BLaER1 (cell line): ENCODE data around the gene BTD.

Experiments
- H3K27ac ChIP-seq: shearing (Covaris generic); formaldehyde crosslinking; 2 replicates; pipeline ENCODE4 v1.8.1; 2022
- H3K27me3 ChIP-seq: shearing (Covaris generic); formaldehyde crosslinking; 2 replicates; pipeline ENCODE4 v1.8.1; 2022
- H3K36me3 ChIP-seq: shearing (Covaris generic); formaldehyde crosslinking; 2 replicates; pipeline ENCODE4 v1.8.1; 2022
- H3K4me1 ChIP-seq: shearing (Covaris generic); formaldehyde crosslinking; 2 replicates; pipeline ENCODE4 v1.8.1; 2022
- H3K4me2 ChIP-seq: shearing (Covaris generic); formaldehyde crosslinking; 2 replicates; pipeline ENCODE4 v1.8.1; 2022
- H3K4me3 ChIP-seq: shearing (Covaris generic); formaldehyde crosslinking; 2 replicates; pipeline ENCODE4 v1.8.1; 2022
- H3K9ac ChIP-seq: shearing (Covaris generic); formaldehyde crosslinking; 2 replicates; pipeline ENCODE4 v1.8.1; 2022
- H3K9me3 ChIP-seq: shearing (Covaris generic); formaldehyde crosslinking; 2 replicates; pipeline ENCODE4 v1.8.1; 2022
- H4K20me1 ChIP-seq: shearing (Covaris generic); formaldehyde crosslinking; 2 replicates; pipeline ENCODE4 v1.8.1; 2022
- Cebpa-rat ChIP-seq: shearing (Covaris generic); IDR thresholded peaks from 2 replicates; pipeline ENCODE4 v1.8.1; 2022

The BTD gene

GRCh38 chr3:15634671-15635070 is 33.1 kb downstream of the BTD start:
- no peaks in the 10 kb centered on the region for H3K9me3 ChIP-seq
- no peaks in the 10 kb centered on the region for H4K20me1 ChIP-seq
- H3K36me3 ChIP-seq = no peaks in the 10 kb centered on the region
- no peak for TF ChIP-seq Cebpa-rat
- no peaks in the 10 kb centered on the region for H3K27me3 ChIP-seq
- H3K4me2 ChIP-seq = no peak overlapping the region
- H3K4me3 ChIP-seq = no peak overlapping the region
- H3K4me1 ChIP-seq = peaks cover 10% of the 10 kb centered on the region
- no peak overlapping the region for H3K27ac ChIP-seq
- H3K9ac ChIP-seq = no peak overlapping the region

DNA sequence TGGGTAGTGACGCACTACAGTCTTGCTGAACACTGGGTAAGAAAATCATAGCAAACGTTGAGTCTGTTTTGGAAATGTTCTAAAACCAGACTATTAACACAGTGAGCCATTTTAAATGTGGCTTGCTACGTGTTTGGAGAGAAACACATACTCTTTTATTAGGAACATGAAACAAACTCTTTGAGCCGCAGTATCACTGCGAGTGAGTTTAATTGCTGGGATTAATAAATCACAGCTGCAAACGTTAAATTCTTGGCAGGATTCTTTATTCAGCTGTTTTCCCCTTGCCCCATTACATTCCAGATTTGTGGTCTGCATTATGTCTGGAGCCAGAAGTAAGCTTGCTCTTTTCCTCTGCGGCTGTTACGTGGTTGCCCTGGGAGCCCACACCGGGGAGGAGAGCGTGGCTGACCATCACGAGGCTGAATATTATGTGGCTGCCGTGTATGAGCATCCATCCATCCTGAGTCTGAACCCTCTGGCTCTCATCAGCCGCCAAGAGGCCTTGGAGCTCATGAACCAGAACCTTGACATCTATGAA is 33.6 kb downstream of the BTD start:
- H4K20me1 ChIP-seq = no peaks in the 10 kb centered on the region
- no peak overlapping the region for H3K9ac ChIP-seq
- H3K27ac ChIP-seq = no peak overlapping the region
- no peaks in the 10 kb centered on the region for H3K36me3 ChIP-seq
- no peaks in the 10 kb centered on the region for H3K27me3 ChIP-seq
- H3K4me2 ChIP-seq = no peak overlapping the region
- no peak for TF ChIP-seq Cebpa-rat
- H3K9me3 ChIP-seq = no peaks in the 10 kb centered on the region
- no peak overlapping the region for H3K4me3 ChIP-seq
- H3K4me1 ChIP-seq = peaks cover 10% of the 10 kb centered on the region

DNA sequence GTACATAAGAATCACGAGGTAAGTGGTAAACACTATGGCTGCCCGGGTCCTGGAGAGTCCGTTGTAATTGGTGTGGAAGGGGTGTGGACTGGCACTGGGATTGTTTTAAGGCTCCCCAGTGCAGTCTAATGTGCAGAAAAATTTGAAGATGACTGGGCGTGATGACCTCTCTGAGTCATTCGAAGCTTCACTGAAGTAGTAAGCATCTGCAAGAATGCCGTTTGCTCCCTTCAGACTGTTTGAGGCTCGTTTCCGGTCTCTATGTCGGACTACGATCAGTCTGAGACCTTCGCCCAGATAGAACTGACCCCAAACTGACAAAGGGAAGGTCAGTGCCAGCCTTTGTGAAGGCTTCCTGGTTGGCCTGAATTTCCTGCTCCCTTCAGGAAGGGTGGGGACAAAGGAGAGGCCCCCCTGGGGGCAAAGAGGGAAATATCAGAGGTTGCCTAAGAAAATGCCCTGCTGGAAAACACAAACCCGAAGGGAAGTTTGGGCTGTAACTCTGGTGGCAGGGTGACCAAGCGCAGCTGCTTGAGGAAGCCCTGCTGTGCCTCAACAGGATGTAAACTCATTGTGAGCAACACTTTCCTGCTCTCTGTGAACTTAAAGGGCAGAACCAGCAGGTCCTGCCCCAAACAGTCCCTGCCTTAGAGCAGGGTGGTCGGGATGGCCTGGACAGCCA is 34.6 kb downstream of the BTD start:
- Histone ChIP-seq H3K9me3 (no peaks in the 10 kb centered on the region), H3K36me3 (no peaks in the 10 kb centered on the region), H3K27ac (no peak overlapping the region), H3K4me1 (peaks cover 6% of the 10 kb centered on the region), H3K4me3 (no peak overlapping the region), H3K9ac (no peak overlapping the region), H3K27me3 (no peaks in the 10 kb centered on the region), H4K20me1 (no peaks in the 10 kb centered on the region), H3K4me2 (0 out of 2 replicates have a peak overlapping the region, but pooled peaks have one; percentile 5)
- no peak for TF ChIP-seq Cebpa-rat

DNA sequence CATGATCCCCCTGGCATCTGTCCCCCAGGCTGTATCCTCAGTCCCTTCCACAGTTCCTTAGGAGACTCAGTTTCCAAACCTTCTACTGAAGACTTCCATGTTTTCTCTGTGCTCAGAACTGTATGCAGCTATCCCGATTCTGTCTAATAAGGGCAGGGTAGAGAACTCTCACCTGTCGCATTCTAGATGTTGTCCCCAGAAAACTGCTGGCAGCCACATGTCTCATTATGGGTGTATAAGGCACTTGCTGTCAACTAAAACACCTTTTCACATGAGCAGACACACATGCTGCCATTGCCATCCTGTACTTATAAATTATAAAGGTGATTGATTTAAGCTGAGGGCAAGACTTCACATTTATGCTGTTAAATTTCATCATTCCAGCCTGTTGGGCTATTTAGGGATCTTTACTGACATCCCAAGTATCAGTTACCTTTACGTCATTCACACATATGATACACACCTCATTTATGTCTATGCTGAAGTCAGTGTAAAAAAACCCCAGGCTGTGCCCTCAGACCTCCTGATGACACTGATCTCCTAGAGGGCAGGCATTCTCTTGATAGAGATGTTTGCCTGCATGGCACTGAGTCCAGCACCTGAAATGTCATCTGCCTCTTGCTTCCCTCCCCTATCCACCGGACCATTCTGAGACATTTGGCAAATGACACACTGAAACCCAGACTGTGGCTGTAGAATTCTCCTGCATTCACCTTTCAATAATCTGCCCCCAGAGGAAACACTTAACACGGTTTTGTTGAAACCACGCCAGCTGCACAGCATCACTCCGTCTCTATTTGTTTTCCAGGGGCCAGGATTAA is 35.8 kb downstream of the BTD start:
- Histone ChIP-seq H3K9ac (no peak overlapping the region), H3K4me1 (peaks cover 6% of the 10 kb centered on the region), H3K27me3 (no peaks in the 10 kb centered on the region), H3K4me2 (no peak overlapping the region), H3K36me3 (no peaks in the 10 kb centered on the region), H3K4me3 (no peak overlapping the region), H4K20me1 (no peaks in the 10 kb centered on the region), H3K27ac (no peak overlapping the region), H3K9me3 (no peaks in the 10 kb centered on the region)
- no peak for TF ChIP-seq Cebpa-rat

DNA sequence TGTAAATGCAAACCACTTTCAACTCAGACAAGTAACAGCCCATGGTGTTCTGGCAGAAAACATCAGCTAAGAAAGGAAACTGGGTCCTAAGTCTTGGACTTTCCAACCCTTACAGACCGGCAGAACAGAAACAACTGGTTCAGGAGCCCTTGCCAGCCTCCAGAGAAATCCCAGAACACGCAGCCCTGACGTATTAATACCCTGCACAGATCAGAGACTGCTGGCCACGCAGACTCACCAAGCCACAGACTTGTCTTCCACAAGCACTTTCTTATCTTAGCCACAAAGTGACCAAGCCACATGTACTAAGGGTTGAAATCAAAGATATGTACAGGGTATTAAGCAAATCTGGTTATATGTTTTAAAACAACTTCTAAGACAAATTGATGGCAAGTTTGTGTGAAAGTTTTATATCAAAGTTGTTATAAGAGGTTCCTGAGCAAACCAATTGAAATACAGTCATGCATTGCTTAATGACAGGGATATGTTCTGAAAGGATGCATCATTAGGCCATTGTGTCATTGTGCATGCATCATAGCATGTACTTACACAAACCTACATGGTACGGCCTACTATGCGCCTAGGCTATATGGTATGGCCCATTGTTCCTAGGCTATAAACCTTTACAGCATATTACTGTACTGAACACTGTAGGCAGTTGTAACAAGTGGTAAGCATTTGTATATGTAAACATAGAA is 36.8 kb downstream of the BTD start:
- no peak overlapping the region for H3K27ac ChIP-seq
- H3K4me1 ChIP-seq = peaks cover 6% of the 10 kb centered on the region
- no peak overlapping the region for H3K9ac ChIP-seq

DNA sequence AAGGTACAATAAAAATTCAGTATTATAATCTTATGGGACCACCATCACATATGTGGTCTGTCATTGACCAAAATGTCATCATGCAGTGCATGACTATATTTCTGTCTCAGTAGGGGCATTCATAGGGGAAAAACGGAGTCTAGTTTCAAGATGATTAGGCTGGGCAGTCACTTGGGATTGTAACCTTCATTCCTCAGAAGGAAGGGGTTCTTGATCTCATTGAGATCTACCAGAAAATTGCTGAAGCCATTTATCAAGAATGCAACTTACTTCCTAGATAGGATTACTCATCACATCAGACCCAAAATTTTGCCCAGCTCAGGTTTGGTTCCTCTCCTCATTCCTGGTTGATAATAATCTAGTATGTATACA is 37.3 kb downstream of the BTD start:
- no peak overlapping the region for H3K9ac ChIP-seq
- no peaks in the 10 kb centered on the region for H3K36me3 ChIP-seq
- TF ChIP-seq Cebpa-rat = no peak
- H3K4me1 ChIP-seq = peaks cover 6% of the 10 kb centered on the region
- no peaks in the 10 kb centered on the region for H4K20me1 ChIP-seq
- H3K27me3 ChIP-seq = no peaks in the 10 kb centered on the region
- no peak overlapping the region for H3K27ac ChIP-seq
- no peak overlapping the region for H3K4me3 ChIP-seq
- H3K9me3 ChIP-seq = no peaks in the 10 kb centered on the region
- H3K4me2 ChIP-seq = no peak overlapping the region

More for the DNA sequence above, 36.8 kb downstream of the BTD start:
- no peak for TF ChIP-seq Cebpa-rat
- Histone ChIP-seq H3K4me2 (no peak overlapping the region), H3K36me3 (no peaks in the 10 kb centered on the region), H4K20me1 (no peaks in the 10 kb centered on the region), H3K4me3 (no peak overlapping the region), H3K9me3 (no peaks in the 10 kb centered on the region), H3K27me3 (no peaks in the 10 kb centered on the region)

- no peak overlapping the region for H3K27ac ChIP-seq
- H4K20me1 ChIP-seq = peaks cover 22% of the 10 kb centered on the region
- no peaks in the 10 kb centered on the region for H3K9me3 ChIP-seq
- TF ChIP-seq Cebpa-rat = no peak
- no peaks in the 10 kb centered on the region for H3K36me3 ChIP-seq
- H3K9ac ChIP-seq = no peak overlapping the region
- peaks cover 31% of the 10 kb centered on the region for H3K4me1 ChIP-seq
- H3K4me3 ChIP-seq = no peak overlapping the region
- H3K27me3 ChIP-seq = no peaks in the 10 kb centered on the region
- H3K4me2 ChIP-seq = no peak overlapping the region
Observed at GRCh38 chr3:15645246-15645645, 43.7 kb downstream of the BTD start.

GRCh38 chr3:15645740-15646501 is 44.4 kb downstream of the BTD start:
- Histone ChIP-seq H3K4me1 (peaks cover 31% of the 10 kb centered on the region), H3K36me3 (no peaks in the 10 kb centered on the region), H3K4me2 (peak overlapping the region; percentile 96), H3K9me3 (no peaks in the 10 kb centered on the region), H3K9ac (no peak overlapping the region), H4K20me1 (peaks cover 22% of the 10 kb centered on the region), H3K27ac (no peak overlapping the region), H3K4me3 (no peak overlapping the region), H3K27me3 (no peaks in the 10 kb centered on the region)
- TF ChIP-seq Cebpa-rat = no peak

DNA sequence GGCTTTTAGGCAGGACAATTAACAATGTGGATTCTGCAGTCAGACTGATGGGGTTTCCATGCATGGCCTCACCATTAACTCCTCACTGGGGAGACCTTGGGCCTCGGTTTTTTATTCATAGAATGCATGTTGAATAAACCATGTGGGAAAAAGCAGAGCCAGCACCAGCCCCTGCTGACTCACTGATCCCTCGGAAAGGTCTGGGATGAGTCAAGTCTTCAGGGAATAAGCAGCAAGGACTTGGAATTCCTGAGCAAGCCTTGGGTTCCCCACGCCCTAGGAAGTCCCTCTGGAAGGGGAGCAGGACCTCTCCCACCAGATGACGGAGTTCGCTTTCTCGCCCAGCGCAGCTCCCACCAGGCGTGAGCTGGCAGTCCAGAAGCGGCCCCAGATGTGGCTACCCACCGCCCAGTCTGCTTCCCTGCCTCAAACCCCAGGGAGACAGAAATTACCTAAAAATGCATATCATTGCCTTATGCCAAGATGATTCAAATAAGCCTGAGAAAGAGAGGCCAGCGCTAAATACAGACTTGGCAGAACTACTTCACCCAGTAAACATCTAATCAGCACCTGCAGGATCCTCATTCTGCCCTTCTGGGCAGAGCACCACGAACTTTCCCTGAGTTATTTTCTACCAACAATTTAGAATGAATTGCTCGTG is 45.4 kb downstream of the BTD start:
- H3K27me3 ChIP-seq = no peaks in the 10 kb centered on the region
- peaks cover 31% of the 10 kb centered on the region for H3K4me1 ChIP-seq
- no peaks in the 10 kb centered on the region for H3K9me3 ChIP-seq
- H4K20me1 ChIP-seq = peaks cover 22% of the 10 kb centered on the region
- TF ChIP-seq Cebpa-rat = no peak
- H3K9ac ChIP-seq = 0 out of 2 replicates have a peak overlapping the region, but pooled peaks have one; percentile 10
- H3K27ac ChIP-seq = peak overlapping the region; percentile 68
- no peaks in the 10 kb centered on the region for H3K36me3 ChIP-seq
- peak overlapping the region; percentile 96 for H3K4me2 ChIP-seq
- H3K4me3 ChIP-seq = peak overlapping the region; percentile 34
